Measurements from ENCODE around the gene MUC3A.

DNA sequence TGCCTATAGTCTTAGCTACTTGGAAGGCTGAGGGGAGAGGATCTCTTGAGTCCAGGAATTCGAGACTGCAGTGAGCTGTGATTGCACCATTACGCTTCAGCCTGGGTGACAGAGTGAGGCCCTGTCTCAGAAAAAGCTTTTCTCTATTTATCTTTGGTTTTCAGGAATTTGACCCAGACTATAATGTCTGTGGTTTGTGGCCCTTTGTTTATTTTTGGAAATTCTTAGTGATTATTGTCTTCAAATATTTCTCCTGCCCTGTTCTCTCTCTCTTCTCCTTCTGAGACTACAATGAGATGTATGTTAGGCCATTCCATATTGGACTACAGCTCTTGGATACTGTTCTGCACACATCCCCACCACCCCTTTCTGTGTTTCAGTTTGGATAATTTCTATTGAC, 24.7 kb downstream of the MUC3A start:
- TF ChIP-seq, protein P1, sequence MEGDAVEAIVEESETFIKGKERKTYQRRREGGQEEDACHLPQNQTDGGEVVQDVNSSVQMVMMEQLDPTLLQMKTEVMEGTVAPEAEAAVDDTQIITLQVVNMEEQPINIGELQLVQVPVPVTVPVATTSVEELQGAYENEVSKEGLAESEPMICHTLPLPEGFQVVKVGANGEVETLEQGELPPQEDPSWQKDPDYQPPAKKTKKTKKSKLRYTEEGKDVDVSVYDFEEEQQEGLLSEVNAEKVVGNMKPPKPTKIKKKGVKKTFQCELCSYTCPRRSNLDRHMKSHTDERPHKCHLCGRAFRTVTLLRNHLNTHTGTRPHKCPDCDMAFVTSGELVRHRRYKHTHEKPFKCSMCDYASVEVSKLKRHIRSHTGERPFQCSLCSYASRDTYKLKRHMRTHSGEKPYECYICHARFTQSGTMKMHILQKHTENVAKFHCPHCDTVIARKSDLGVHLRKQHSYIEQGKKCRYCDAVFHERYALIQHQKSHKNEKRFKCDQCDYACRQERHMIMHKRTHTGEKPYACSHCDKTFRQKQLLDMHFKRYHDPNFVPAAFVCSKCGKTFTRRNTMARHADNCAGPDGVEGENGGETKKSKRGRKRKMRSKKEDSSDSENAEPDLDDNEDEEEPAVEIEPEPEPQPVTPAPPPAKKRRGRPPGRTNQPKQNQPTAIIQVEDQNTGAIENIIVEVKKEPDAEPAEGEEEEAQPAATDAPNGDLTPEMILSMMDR (conservative IDR thresholded peaks at IDR 0.05; ENCODE audit: low read depth, low read length): no peak
- no peak for TF ChIP-seq EZH2 (IDR thresholded peaks at IDR 0.05; ENCODE audit: borderline replicate concordance, low read depth, low read length, poor library complexity, severe bottlenecking)
